DOHH2 (cell line): ENCODE results near the gene MB.

Experiments
- H3F3A ChIP-seq: fragments of 200-600 bp; sonication (generic), shearing (Covaris generic); 2 replicates; pipeline ENCODE4 v1.6.0; 2016; ENCODE audit warnings: antibody characterized with exemption, mild to moderate bottlenecking; ENCODE audit not compliant: control insufficient read depth, insufficient read depth
- H3K27ac ChIP-seq: fragments of 200-600 bp; sonication (generic); 2 replicates; pipeline ENCODE4 v1.5.1; 2014; ENCODE audit warnings: low read depth, mild to moderate bottlenecking, low read length, moderate library complexity
- H3K27me3 ChIP-seq: fragments of 200-600 bp; sonication (generic); 2 replicates; pipeline ENCODE4 v1.6.1; 2014; ENCODE audit warnings: mild to moderate bottlenecking, low read length, mixed read lengths; ENCODE audit not compliant: control insufficient read depth
- H3K36me3 ChIP-seq: fragments of 200-600 bp; sonication (generic); 2 replicates; pipeline ENCODE4 v1.6.1; 2014; ENCODE audit warnings: mild to moderate bottlenecking, low read length, moderate library complexity, mixed read lengths; ENCODE audit not compliant: control insufficient read depth
- H3K4me1 ChIP-seq: fragments of 200-600 bp; sonication (generic); 2 replicates; pipeline ENCODE4 v1.6.1; 2014; ENCODE audit warnings: mild to moderate bottlenecking, low read length, mixed read lengths; ENCODE audit not compliant: control insufficient read depth
- H3K4me2 ChIP-seq: fragments of 200-600 bp; sonication (generic); 2 replicates; pipeline ENCODE4 v1.6.0; 2014; ENCODE audit warnings: mild to moderate bottlenecking, low read length, moderate library complexity
- H3K4me3 ChIP-seq: fragments of 200-600 bp; sonication (generic); 2 replicates; pipeline ENCODE4 v1.5.1; 2014; ENCODE audit warnings: mild to moderate bottlenecking, low read length, mixed read lengths
- H3K79me2 ChIP-seq: fragments of 200-600 bp; sonication (generic); 2 replicates; pipeline ENCODE4 v1.6.1; 2014; ENCODE audit warnings: mild to moderate bottlenecking, low read length, mixed read lengths; ENCODE audit not compliant: control insufficient read depth
- H3K9me2 ChIP-seq: fragments of 200-600 bp; sonication (generic); replicated peaks from 2 replicates; pipeline ENCODE4 v1.6.1; 2014; ENCODE audit warnings: mild to moderate bottlenecking, low read length, mixed read lengths; ENCODE audit not compliant: control insufficient read depth
- H3K9me3 ChIP-seq: fragments of 200-600 bp; sonication (generic); 2 replicates; pipeline ENCODE4 v1.6.1; 2014; ENCODE audit warnings: antibody characterized with exemption, low read length, mixed read lengths; ENCODE audit not compliant: control insufficient read depth, insufficient read depth
- H4K20me1 ChIP-seq: fragments of 200-600 bp; sonication (generic); 2 replicates; pipeline ENCODE4 v1.6.0; 2014; ENCODE audit warnings: low read depth, mild to moderate bottlenecking, antibody characterized with exemption, low read length, moderate library complexity; ENCODE audit not compliant: control insufficient read depth, insufficient read depth
- CTCF ChIP-seq: fragments of 200-600 bp; sonication (generic); IDR thresholded peaks from one replicate; pipeline ENCODE4 v1.5.1; 2014; ENCODE audit warnings: antibody characterized with exemption, mild to moderate bottlenecking, low read depth, low read length; ENCODE audit not compliant: poor library complexity, severe bottlenecking
- EZH2phosphoT487 ChIP-seq: fragments of 200-600 bp; sonication (generic); IDR thresholded peaks from 2 replicates; pipeline ENCODE4 v1.6.1; 2017; ENCODE audit warnings: borderline replicate concordance, mild to moderate bottlenecking, antibody characterized with exemption, low read length, moderate library complexity, mixed read lengths

Gene MB

GRCh38 chr22:35590634-35591295 is 26.4 kb downstream of the MB start:
- TF ChIP-seq EZH2phosphoT487 (no peak), CTCF (no peak)
- no peaks in the 10 kb centered on the region for H3F3A ChIP-seq
- H3K4me1 ChIP-seq, result no peaks in the 10 kb centered on the region
- no peak overlapping the region for H3K4me2 ChIP-seq
- no peaks in the 10 kb centered on the region for H3K36me3 ChIP-seq
- no peaks in the 10 kb centered on the region for H4K20me1 ChIP-seq
- H3K79me2 ChIP-seq, result no peaks in the 10 kb centered on the region
- H3K9me3 ChIP-seq, result no peaks in the 10 kb centered on the region
- no peaks in the 10 kb centered on the region for H3K9me2 ChIP-seq
- H3K4me3 ChIP-seq, result no peak overlapping the region
- H3K27me3 ChIP-seq, result peaks cover 11% of the 10 kb centered on the region; the same call in 1 of the 2 replicates
- H3K27ac ChIP-seq, result no peak overlapping the region

GRCh38 chr22:35589756-35590093 is 27.4 kb downstream of the MB start:
- Histone ChIP-seq H3K36me3 (no peaks in the 10 kb centered on the region), H3K27me3 (peaks cover 11% of the 10 kb centered on the region; the same call in 1 of the 2 replicates), H3K9me2 (no peaks in the 10 kb centered on the region), H3K4me3 (no peak overlapping the region), H3K79me2 (no peaks in the 10 kb centered on the region), H3K9me3 (no peaks in the 10 kb centered on the region), H3K4me1 (no peaks in the 10 kb centered on the region), H3K27ac (no peak overlapping the region), H3F3A (no peaks in the 10 kb centered on the region), H4K20me1 (no peaks in the 10 kb centered on the region), H3K4me2 (no peak overlapping the region)
- TF ChIP-seq CTCF, result no peak
- TF ChIP-seq EZH2phosphoT487, result no peak

- Histone ChIP-seq H3K9me2 (no peaks in the 10 kb centered on the region), H3K9me3 (no peaks in the 10 kb centered on the region), H3K27me3 (peaks cover 11% of the 10 kb centered on the region; the same call in 1 of the 2 replicates), H4K20me1 (no peaks in the 10 kb centered on the region), H3K79me2 (no peaks in the 10 kb centered on the region), H3K4me2 (no peak overlapping the region), H3K4me1 (no peaks in the 10 kb centered on the region), H3F3A (no peaks in the 10 kb centered on the region), H3K4me3 (no peak overlapping the region), H3K27ac (no peak overlapping the region), H3K36me3 (no peaks in the 10 kb centered on the region)
- TF ChIP-seq EZH2phosphoT487, result no peak
- no peak for TF ChIP-seq CTCF
Observed at GRCh38 chr22:35589071-35589755, 27.9 kb downstream of the MB start.
